ENCODE measurements around the gene ATG4B. TPM values are rescaled to one million over a fixed set of nuclear protein-coding genes. Genes with fewer than 3 reads are reported as not detected.

ATG4B gene
- total RNA-seq, 1 experiment from 2014 or later: 70.9 TPM

DNA sequence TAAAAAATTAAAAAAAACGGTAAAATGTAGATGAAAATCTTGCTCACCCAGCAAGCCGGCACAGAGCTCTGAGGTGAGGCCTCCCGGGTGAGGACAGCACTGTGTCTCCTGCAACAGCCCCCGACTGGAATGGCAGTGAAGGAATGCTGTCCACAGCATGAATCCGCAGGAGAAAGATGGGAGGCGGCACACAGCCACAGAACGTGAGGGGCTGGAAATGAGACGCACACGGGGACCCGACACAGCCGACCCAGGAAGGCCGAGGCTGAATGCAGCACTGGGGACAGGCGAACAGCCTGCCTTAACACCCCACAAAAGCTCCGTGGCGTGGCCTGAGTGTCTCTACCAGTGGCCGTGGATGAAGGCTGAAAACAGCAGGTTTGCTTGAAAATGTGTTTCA is 44.2 kb upstream of the ATG4B start:
- Mint-ChIP-seq H3K27me3 (ENCODE audit: insufficient read depth, unreplicated experiment) (no peaks in the 10 kb centered on the region), H3K4me3 (ENCODE audit: unreplicated experiment) (no peak overlapping the region), H3K36me3 (ENCODE audit: insufficient read depth, unreplicated experiment) (peaks cover 61% of the 10 kb centered on the region), H3K9me3 (ENCODE audit: unreplicated experiment) (no peaks in the 10 kb centered on the region), H3K4me1 (ENCODE audit: insufficient read depth, unreplicated experiment) (no peaks in the 10 kb centered on the region), H3K27ac (ENCODE audit: low read depth, unreplicated experiment) (no peak overlapping the region)
- TF ChIP-seq, protein P1, sequence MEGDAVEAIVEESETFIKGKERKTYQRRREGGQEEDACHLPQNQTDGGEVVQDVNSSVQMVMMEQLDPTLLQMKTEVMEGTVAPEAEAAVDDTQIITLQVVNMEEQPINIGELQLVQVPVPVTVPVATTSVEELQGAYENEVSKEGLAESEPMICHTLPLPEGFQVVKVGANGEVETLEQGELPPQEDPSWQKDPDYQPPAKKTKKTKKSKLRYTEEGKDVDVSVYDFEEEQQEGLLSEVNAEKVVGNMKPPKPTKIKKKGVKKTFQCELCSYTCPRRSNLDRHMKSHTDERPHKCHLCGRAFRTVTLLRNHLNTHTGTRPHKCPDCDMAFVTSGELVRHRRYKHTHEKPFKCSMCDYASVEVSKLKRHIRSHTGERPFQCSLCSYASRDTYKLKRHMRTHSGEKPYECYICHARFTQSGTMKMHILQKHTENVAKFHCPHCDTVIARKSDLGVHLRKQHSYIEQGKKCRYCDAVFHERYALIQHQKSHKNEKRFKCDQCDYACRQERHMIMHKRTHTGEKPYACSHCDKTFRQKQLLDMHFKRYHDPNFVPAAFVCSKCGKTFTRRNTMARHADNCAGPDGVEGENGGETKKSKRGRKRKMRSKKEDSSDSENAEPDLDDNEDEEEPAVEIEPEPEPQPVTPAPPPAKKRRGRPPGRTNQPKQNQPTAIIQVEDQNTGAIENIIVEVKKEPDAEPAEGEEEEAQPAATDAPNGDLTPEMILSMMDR (IDR thresholded peaks at IDR 0.05; ENCODE audit: unreplicated experiment): no peak
- ChIA-PET POLR2A (no interaction called here), CTCF (no interaction called here)
- intact Hi-C loops (cut with micrococcal nuclease): no loop called here
- DNase-seq (ENCODE audit: unreplicated experiment): no peak
- no TSS peak for BruUV-seq (replicated peaks)

DNA sequence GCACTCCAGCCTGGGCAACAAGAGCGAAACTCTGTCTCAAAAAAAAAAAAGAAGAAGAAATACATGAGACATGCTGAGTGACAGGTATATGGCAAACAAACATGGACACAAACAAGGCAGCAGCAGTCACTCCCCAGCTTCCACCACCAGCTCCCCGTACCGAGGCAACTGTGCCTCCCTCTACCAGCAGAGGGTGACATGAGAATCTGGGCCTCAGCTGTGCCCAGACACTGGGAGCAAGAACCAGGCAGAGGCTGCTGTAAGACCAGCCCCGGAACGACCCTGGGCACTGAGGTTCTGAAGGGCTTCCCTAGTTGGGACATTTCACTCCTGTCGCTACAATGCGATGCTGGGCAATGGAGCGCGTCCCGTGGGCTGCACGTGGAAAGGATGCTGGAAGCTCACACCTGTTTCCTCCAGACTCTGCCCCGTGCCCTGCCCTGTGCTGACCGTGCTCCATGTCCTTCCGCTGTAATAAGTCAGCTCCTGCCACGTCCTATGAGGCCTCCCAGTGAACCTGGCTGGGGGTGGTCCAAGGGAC is 41.8 kb upstream of the ATG4B start:
- TF ChIP-seq, protein P1 (IDR thresholded peaks at IDR 0.05; ENCODE audit: unreplicated experiment): peak; percentile 24
- ChIA-PET POLR2A (interaction anchor here (0.7 to 1.2 kb wide), 2 partner anchors 9 to 587 kb away, joined by 4 read pairs; no protein-coding TSS in a partner anchor), CTCF (interaction anchor here (0.6 to 0.7 kb wide), 3 partner anchors 27 to 781 kb away, joined by 3 to 4 read pairs (median 3); no protein-coding TSS in a partner anchor)
- Mint-ChIP-seq H3K4me3 (ENCODE audit: unreplicated experiment) (no peak overlapping the region), H3K9me3 (ENCODE audit: unreplicated experiment) (no peaks in the 10 kb centered on the region), H3K36me3 (ENCODE audit: insufficient read depth, unreplicated experiment) (peaks cover 71% of the 10 kb centered on the region), H3K27ac (ENCODE audit: low read depth, unreplicated experiment) (no peak overlapping the region), H3K4me1 (ENCODE audit: insufficient read depth, unreplicated experiment) (no peaks in the 10 kb centered on the region), H3K27me3 (ENCODE audit: insufficient read depth, unreplicated experiment) (no peaks in the 10 kb centered on the region)
- BruUV-seq (replicated peaks): no TSS peak
- DNase-seq (ENCODE audit: unreplicated experiment): peak; percentile 30
- intact Hi-C loops (cut with micrococcal nuclease): no loop called here

DNA sequence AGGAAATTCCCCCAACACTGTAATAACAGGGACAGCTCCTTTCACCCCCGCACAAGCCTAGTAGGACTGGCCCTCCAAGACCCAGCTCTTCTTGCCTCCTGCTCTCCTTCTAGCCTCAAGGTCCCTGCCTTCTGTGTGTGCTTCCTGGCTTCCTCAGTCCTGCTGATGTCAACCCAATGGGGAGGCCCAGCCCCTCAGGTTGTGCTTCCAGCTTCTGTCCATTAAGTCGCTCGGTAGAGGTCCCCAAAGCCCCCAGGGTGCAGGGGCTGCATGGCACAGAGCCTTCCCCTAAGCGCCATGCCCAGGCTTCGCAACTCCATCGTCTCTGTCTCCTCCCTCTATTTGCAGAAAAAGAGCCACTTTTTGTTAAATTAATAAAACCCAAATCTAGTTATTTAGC is 39.9 kb upstream of the ATG4B start:
- CTCF ChIA-PET: interaction anchor here (0.6 kb wide), 3 partner anchors 8 to 137 kb away, joined by 4 to 5 read pairs (median 4); no protein-coding TSS in a partner anchor
- no peaks in the 10 kb centered on the region for H3K27me3 Mint-ChIP-seq (ENCODE audit: insufficient read depth, unreplicated experiment)

DNA sequence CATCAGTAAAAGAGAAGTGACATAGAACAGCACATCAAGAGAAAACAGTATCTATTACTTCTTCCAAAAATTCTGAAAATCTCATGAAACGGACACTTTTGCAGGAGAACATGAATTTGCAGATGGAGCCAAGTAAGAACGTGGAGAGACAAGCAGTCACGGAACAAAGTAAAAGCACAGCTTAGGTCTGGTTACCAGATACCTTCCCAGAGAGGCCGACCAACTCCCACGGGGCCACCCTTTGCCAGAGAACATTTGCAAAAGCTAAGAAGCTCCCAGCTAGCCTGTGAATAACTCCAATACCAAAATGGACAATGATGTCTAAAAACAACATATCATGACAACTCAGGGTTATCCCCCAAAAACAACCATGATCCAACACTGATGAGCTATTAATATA is 39.4 kb upstream of the ATG4B start:
- Mint-ChIP-seq H3K27ac (ENCODE audit: low read depth, unreplicated experiment) (no peak overlapping the region), H3K9me3 (ENCODE audit: unreplicated experiment) (no peaks in the 10 kb centered on the region), H3K27me3 (ENCODE audit: insufficient read depth, unreplicated experiment) (no peaks in the 10 kb centered on the region), H3K4me3 (ENCODE audit: unreplicated experiment) (no peak overlapping the region), H3K36me3 (ENCODE audit: insufficient read depth, unreplicated experiment) (peaks cover 86% of the 10 kb centered on the region), H3K4me1 (ENCODE audit: insufficient read depth, unreplicated experiment) (no peaks in the 10 kb centered on the region)
- ChIA-PET POLR2A (interaction anchor here (0.8 to 1.1 kb wide), 2 partner anchors 12 to 18 kb away, joined by 3 read pairs; no protein-coding TSS in a partner anchor), CTCF (interaction anchor here (0.6 to 1.4 kb wide), 3 partner anchors 8 to 32 kb away, joined by 3 to 4 read pairs (median 4); no protein-coding TSS in a partner anchor)
- DNase-seq (ENCODE audit: unreplicated experiment): no peak
- BruUV-seq (replicated peaks): no TSS peak
- TF ChIP-seq, protein P1 (IDR thresholded peaks at IDR 0.05; ENCODE audit: unreplicated experiment): no peak
- intact Hi-C loops (cut with micrococcal nuclease): no loop called here

More for the DNA sequence above, 39.9 kb upstream of the ATG4B start:
- H3K4me3 Mint-ChIP-seq (ENCODE audit: unreplicated experiment): no peak overlapping the region
- no peak overlapping the region for H3K27ac Mint-ChIP-seq (ENCODE audit: low read depth, unreplicated experiment)
- no peaks in the 10 kb centered on the region for H3K4me1 Mint-ChIP-seq (ENCODE audit: insufficient read depth, unreplicated experiment)
- POLR2A ChIA-PET: interaction anchor here (0.5 to 1.1 kb wide), 3 partner anchors 11 to 17 kb away, joined by 3 read pairs; no protein-coding TSS in a partner anchor
- DNase-seq (ENCODE audit: unreplicated experiment): no peak
- TF ChIP-seq, protein P1 (IDR thresholded peaks at IDR 0.05; ENCODE audit: unreplicated experiment): no peak
- H3K9me3 Mint-ChIP-seq (ENCODE audit: unreplicated experiment): no peaks in the 10 kb centered on the region
- BruUV-seq (replicated peaks): no TSS peak
- peaks cover 86% of the 10 kb centered on the region for H3K36me3 Mint-ChIP-seq (ENCODE audit: insufficient read depth, unreplicated experiment)
- intact Hi-C loops (cut with micrococcal nuclease): no loop called here

All from MCF 10A (cell line).